SH-SY5Y (cell line): ENCODE data around the gene PEX16.

Experiments used
- GATA2 ChIP-seq: IDR thresholded peaks from 2 replicates; pipeline ENCODE4 v1.6.1; 2011; ENCODE audit warnings: mild to moderate bottlenecking, low read depth, low read length
- GATA3 ChIP-seq: IDR thresholded peaks from 2 replicates; pipeline ENCODE4 v1.6.1; 2011; ENCODE audit warnings: low read depth, mild to moderate bottlenecking, low read length, moderate library complexity

The PEX16 gene

DNA sequence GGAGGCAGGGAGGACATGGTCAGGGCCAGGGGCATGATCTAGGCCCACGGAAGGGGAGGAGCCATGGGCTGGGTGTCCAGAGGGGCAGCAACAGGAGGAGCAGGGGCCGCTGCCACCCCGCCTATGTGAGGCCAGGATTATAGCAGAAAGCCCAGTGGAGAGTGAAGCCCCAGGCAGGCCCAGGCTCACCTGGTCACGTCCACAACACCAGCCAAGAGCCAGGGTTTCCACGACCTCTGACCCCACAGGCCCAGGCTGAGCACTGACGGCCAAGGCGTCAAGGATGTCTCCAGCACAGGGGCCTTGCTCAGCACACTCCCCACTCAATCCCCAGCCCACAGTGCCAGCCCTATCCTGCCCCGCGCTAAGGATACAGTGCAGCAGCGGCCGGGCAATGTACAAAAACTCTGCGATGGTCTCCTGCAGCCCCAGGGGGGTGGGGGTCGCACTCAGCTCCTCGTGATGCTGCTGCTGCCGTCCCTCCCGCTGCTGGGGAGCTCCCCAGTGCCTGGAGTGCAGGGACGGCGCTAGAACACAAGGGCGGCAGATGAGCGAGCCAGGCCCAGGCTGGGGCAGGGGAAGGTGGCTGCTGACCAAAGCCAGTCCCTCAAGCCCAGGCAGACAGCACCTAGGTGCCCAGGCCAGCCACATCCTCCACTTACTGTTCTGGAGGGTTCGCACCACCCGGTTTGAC is 3.6 kb downstream of the PEX16 start:
- no peak for TF ChIP-seq GATA3
- TF ChIP-seq GATA2: no peak

- no peak for TF ChIP-seq GATA3
- TF ChIP-seq GATA2: no peak
These were observed 4.2 kb downstream of the PEX16 start for GRCh38 chr11:45913514-45913913.

- TF ChIP-seq GATA3 (no peak), GATA2 (no peak)
These were observed 7.1 kb downstream of the PEX16 start for GRCh38 chr11:45910623-45911022.

DNA sequence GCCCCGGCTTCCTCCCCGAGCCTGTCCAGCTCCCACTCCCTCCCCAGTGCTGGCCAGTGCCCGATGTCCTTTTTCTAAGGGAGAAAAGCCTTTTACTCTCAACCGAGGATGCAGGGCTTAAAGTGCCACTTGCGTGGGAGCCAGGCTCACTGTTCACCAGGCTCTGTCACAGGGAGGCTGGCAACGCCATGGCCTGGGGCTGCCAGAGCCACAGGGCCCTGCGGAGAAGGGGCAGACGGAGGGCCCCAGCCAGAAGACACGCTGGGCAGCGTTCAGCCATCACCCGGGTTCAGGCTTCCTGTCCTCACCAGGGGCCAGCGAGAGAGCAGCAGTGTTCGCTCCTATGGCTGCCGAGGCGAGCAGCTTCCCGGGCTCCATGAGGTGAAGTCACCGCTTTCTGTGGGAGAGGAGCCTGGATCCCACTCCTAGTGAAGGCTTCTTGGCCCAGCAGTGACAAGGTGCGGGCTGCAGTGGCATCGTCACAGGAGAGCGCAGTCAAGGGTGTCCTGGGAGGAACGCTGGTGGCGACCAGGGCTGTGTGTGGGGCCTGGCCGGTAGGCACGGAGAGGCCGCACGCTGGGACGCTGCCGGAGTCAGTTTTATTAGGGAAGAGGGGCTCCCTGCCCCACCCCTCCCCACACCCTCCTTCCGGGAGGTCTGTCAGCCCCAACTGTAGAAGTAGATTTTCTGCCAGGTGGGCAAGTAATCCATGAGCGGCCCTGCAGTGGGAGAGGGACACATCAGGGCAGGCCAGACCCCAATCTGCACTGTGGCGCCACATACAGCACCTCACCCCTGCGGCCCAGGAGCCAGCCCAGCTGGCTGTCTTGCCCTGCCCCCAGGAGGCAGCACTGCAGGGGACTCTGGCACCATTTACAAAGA is 7.8 kb downstream of the PEX16 start:
- no peak for TF ChIP-seq GATA3

- TF ChIP-seq GATA2: no peak
- TF ChIP-seq GATA3: no peak
These were observed 9.7 kb downstream of the PEX16 start for GRCh38 chr11:45907911-45908370.

- TF ChIP-seq GATA3 (no peak), GATA2 (no peak)
These were observed 10.6 kb downstream of the PEX16 start, which contains the start of gene FREY1 for GRCh38 chr11:45906965-45907611. TSS of gene FREY1 (minus strand) at chr11:45907271. CDS start at chr11:45907245, 26 bp downstream.

DNA sequence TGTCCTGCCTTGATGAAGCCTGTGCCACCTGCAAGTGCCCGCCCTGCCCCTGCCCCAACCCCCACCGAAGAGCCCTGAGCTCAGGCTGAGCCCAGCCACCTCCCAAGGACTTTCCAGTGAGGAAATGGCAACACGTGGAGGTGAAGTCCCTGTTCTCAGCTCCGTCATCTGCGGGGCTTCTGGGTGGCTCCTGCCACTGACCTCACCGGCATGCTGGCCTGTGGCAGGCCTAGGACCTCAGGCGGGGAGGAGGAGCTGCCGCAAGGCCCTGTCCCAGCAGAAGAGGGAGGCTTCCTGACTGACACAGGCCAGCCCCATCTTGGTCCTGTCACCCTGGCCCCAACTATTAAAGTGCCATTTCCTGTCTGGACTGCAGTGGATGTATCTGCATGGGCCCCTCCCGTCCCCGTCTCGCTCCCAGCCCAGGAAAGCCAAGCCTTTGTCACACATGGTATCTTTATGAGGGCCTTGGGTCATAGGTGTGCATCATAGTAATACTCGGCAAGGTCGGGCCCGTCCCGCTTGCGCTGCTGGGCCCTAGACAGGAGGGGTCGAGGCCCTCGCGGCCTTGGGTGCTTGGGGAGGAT is 11.5 kb downstream of the PEX16 start:
- TF ChIP-seq GATA2 (no peak), GATA3 (no peak)

GRCh38 chr11:45905095-45905494 is 12.6 kb downstream of the PEX16 start:
- no peak for TF ChIP-seq GATA2
- TF ChIP-seq GATA3: no peak

DNA sequence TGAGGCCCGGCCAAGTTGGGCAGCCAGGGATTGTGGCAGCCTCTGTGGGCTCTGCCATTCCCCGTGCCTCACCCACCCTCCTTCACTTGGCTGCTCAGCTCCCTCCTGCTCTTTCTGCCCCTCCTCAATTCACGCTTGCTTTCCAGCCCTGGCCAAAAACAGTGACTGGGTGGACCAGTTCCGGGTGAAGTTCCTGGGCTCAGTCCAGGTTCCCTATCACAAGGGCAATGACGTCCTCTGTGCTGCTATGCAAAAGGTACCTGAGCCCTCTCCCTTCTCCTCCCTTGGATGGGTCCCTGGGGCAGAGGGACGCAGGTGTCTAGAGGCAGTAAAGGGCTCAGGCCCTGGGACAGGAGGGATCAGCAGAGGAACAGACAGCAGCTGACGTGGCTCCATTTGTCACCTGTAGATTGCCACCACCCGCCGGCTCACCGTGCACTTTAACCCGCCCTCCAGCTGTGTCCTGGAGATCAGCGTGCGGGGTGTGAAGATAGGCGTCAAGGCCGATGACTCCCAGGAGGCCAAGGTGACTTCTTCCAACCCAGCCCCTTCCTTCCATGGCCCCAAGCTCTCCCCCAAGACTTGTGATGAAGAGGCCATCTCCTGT is 13.3 kb downstream of the PEX16 start:
- TF ChIP-seq GATA3: no peak
- TF ChIP-seq GATA2: no peak

DNA sequence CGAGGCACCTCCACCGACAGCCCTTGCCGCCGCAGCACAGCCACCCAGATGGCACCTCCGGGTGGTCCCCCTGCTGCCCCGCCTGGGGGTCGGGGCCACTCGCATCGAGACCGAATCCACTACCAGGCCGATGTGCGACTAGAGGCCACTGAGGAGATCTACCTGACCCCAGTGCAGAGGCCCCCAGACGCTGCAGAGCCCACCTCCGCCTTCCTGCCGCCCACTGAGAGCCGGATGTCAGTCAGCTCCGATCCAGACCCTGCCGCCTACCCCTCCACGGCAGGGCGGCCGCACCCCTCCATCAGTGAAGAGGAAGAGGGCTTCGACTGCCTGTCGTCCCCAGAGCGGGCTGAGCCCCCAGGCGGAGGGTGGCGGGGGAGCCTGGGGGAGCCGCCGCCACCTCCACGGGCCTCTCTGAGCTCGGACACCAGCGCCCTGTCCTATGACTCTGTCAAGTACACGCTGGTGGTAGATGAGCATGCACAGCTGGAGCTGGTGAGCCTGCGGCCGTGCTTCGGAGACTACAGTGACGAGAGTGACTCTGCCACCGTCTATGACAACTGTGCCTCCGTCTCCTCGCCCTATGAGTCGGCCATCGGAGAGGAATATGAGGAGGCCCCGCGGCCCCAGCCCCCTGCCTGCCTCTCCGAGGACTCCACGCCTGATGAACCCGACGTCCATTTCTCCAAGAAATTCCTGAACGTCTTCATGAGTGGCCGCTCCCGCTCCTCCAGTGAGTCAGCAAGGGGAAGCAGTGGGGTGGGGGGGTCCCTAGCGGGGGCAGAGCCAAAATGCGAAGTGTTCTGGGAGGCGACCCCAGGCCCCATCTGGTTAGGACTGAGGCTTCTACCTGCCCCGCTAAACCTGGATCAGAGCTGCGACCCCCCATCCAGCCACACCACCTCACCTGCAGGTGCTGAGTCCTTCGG is 15.0 kb downstream of the PEX16 start:
- TF ChIP-seq GATA3 (no peak), GATA2 (no peak)

DNA sequence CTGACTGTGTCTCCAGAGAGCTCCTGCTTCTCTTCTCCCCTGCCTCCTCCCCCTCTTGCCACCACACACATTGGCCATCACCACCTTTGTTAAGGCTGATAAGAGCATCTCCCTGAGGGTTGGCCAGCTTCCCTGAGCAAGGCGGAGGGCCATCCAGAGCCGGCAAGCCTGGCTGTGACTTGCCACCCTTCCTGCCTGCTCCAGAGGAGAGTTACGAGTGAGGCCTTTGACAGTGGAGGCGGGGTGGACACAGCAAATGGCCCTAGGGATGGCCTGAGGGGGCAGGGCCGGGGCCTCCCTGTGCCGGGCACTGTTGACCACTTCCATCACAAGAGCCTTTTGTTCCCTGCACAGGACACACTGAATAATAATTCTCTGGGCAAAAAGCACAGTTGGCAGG is 16.1 kb downstream of the PEX16 start:
- no peak for TF ChIP-seq GATA2
- no peak for TF ChIP-seq GATA3

DNA sequence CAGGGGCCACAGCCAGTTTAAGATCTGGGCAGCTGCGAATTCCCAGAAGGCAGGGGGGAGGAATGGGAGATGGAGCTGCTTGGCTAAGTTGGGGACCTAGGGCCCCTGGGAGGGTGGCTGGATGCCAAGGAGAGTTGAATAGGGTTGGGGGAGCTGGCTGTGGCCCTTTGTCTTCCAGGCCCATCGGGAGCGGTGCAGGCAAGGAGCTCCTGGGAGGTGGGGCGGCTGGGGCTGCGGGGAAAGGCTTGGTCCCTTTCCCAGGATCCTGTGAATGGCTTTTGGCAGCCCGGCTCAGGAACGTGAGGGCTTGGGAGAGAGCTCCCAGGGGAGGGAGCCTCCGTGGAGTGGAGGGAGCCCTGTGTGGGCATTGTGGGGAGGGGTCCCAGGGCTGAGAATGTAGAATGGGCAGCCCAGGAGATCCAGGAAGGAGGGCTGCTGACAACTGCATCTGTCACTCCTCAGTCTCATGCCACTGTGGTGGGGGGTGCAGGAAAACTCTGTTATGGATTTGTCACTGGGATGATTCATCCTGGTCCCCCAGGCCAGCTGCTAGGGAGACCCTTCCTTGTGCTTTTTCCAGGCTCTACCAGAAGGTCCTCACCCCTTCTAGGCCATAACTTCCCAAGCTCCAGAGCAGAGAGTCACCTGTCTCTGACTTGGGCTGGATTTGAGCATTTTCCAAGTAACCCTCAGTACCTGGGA is 16.6 kb downstream of the PEX16 start:
- TF ChIP-seq GATA2 (no peak), GATA3 (no peak)
